Activated naive CD8-positive, alpha-beta T cell treated with anti-CD3 and anti-CD28 coated beads, Interleukin-2, amount 50 U/mL, for 16 hours (primary cell): ENCODE results near the gene GPR137.

Experiments
- DNase-seq: peaks from one replicate; pipeline ENCODE4 v3.0.0-alpha.2; 2020; ENCODE audit warnings: low read depth, low spot score

GPR137 gene

DNA sequence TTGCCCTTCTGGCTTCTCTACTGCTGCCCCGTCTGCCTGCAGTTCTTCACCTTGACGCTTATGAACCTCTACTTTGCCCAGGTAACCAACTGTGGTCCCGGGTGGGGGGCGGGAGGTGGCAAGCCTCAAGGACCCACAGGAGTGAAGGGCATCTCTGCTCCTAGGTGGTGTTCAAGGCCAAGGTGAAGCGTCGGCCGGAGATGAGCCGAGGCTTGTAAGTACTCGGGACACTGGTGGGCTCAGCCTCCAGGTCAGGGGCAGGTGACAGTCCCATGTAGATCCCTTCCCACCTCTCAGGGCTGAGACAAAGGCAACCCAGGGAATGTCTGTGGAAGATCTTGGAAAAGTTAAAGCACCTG is 1.1 kb downstream of the GPR137 start:
- no peak for DNase-seq

DNA sequence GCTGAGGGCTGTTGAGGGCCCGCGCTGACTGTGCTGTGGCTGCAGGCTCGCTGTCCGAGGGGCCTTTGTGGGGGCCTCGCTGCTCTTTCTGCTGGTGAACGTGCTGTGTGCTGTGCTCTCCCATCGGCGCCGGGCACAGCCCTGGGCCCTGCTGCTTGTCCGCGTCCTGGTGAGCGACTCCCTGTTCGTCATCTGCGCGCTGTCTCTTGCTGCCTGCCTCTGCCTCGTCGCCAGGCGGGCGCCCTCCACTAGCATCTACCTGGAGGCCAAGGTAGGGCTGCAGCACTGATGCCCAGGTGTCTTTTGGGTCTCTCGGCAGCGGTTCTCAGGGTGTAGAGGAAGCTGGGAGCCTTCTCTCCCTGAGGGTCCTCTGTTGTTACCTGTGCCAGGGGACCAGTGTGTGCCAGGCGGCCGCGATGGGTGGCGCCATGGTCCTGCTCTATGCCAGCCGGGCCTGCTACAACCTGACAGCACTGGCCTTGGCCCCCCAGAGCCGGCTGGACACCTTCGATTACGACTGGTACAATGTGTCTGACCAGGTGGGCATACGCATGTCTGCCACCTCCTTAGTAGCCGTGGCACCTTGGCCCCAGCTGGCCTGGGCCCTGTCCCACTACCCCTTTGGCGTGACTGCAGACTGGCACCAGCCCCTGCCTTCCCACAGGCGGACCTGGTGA is 2.2 kb downstream of the GPR137 start:
- no peak for DNase-seq

GRCh38 chr11:64288353-64288750 is 2.7 kb downstream of the GPR137 start:
- DNase-seq = no peak

GRCh38 chr11:64289002-64289564 is 3.4 kb downstream of the GPR137 start:
- no peak for DNase-seq

DNA sequence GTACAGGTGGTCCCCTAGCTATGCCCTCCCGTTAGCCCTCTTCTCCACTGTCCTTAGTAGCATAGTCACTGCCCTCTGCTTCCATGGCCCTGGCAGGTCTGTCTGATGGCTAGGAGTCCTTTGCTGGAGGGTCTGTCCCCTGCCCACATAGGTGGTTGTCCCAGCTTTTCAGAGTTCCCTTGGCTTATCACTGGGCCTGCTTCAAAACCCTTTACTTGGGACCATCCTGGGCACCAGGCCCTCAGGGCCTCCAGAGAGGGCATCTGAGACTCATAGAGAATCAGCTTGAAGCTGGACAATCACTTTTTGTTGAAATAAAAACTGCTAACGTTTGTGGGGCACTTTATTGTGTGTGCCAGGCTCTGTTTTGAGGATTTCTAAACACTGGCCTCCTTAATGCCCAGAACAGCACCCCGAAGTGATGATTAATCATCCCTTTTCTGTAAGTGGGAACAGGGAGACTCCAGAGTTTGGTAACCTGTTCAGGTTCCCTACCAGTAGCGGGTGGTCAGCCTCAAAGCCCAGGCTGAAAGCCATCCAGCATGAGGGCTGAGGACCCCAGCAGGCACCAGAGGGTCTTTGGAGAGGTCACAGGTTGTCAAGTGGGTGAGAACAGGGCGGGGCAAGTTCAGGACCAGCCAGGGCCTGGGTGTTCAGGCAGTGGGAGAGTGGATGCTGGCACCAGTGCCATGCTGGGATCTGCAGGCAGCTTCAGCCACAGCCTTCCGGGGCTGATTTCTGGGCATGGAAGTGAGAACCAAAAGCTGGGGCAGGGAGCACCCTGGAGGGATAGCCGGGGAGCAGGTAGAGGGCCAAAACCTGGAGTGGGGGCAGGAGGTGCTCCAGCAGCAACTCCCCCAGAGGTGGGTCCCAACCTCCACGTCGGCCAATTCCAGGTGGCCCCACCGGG is 5.0 kb downstream of the GPR137 start:
- DNase-seq = no peak

DNA sequence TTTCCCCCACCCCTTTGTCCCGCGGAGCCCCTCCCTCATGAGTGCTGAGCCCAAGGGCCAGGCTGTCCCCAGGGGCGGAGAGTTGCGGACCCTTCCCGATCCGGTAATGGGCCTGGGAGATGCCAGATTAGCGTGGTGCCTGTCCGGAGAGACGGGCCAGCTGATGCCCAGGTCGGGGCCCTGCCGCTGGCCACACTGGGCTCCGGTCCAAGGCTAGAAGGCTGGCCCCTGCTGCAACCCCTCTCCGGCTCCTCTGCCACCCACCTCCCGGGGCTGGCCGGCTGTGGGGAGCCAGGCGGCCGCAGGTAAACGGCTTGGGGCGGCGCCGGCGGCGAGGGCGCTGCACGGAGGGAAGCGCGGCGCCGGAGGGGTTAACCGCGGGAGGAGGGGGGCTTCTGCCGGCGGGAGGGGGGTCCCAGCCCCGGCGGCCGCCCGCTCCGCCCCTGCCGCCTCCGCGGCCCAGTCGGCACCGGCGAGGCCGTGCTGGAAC is 5.7 kb downstream of the GPR137 start, which contains the start of gene KCNK4:
Gene KCNK4, plus strand, starts transcription at position 41 of the 490 bp plus-strand sequence. CDS start 1,717 bp downstream, outside the sequence.
- no peak for DNase-seq

GRCh38 chr11:64291752-64292459 is 6.3 kb downstream of the GPR137 start:
- no peak for DNase-seq

- no peak for DNase-seq
These were observed 7.0 kb downstream of the GPR137 start for GRCh38 chr11:64292460-64293254.

DNA sequence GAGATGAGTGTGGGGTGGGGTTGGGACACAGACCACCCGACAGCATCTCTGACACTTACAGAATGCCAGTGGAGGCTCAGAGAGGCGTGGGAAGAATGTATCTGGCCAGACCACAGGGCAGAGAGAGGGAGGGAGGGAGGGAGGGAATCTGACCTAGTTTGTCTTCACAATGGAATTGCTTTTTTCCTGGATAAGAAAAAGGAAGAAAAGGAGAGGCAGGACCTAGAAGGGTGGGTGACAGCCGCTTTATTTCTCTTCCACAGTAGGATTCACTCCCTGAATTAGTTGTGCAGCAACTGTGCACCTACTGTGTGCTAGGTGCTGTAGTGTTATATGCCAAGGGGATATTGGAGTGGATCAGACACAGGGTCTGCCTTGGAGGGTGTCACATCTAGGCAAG is 9.1 kb downstream of the GPR137 start:
- no peak for DNase-seq

- DNase-seq = no peak
These were observed 10.1 kb downstream of the GPR137 start for GRCh38 chr11:64295760-64296159.

DNA sequence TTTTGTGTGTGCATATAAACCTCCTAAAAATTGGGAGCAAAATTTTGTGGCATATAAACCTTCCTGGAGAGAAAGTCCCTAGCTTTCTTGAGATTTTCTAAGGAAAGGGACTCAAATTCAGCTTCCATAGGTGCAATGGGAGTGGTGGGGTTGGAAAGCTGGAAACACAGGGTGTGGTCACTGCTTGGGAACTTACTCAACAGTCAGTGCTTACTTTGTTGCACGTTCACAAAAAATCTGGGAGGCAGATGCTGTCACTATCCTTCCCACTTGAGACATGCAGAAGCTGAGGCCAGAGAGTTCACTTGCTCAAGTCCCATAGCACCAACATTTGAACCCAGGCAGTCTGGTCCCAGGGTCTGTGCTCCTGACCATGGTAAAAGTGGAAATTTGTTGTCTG is 10.6 kb downstream of the GPR137 start:
- DNase-seq = no peak

GRCh38 chr11:64296830-64297698 is 11.4 kb downstream of the GPR137 start:
- DNase-seq = no peak

DNA sequence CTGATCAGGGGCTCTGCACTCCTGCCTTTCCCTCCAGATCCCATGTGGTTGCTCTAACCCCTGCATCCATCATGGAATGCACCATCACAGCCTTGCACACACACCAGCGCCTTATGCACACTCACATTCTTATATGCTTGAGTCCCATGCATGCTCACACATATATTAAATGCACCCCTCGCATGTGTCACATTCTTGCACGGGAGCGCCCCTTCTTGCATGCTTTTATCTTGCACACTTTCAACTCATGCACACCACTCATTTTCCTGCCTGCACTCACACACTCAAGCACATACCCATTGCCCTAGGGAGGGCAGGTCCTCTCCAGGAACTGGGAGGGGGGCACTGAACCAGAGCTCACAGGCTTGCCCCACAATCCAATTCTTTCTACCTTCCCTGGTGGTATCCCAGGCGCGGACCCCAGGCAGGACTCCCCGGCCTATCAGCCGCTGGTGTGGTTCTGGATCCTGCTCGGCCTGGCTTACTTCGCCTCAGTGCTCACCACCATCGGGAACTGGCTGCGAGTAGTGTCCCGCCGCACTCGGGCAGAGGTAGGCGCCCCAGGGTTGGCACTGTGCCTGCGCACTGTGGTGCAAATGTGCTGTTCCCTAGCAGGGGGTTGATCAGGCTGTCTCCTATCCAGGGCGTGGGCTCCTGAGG is 12.2 kb downstream of the GPR137 start:
- DNase-seq = no peak

DNA sequence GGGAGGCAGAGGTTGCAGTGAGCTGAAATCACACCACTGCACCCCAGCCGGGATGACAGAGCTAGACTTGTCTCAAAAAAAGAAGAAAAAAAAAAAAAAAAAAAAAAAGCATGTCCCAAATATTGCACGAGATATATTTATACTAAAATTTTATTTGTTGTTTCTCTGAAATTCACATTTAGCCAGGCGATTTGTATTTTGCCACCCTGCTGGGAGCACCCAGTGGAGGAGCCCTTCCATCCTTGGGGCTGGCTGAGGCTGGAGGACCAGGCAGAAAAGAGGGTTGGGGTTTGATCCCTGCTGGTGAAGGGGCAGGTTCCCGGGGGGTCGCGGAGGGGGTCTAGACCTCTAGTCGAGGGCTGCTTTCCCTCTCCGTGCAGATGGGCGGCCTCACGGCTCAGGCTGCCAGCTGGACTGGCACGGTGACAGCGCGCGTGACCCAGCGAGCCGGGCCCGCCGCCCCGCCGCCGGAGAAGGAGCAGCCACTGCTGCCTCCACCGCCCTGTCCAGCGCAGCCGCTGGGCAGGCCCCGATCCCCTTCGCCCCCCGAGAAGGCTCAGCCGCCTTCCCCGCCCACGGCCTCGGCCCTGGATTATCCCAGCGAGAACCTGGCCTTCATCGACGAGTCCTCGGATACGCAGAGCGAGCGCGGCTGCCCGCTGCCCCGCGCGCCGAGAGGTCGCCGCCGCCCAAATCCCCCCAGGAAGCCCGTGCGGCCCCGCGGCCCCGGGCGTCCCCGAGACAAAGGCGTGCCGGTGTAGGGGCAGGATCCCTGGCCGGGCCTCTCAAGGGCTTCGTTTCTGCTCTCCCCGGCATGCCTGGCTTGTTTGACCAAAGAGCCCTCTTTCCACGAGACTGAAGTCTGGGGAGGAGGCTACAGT is 13.6 kb downstream of the GPR137 start:
- no peak for DNase-seq

DNA sequence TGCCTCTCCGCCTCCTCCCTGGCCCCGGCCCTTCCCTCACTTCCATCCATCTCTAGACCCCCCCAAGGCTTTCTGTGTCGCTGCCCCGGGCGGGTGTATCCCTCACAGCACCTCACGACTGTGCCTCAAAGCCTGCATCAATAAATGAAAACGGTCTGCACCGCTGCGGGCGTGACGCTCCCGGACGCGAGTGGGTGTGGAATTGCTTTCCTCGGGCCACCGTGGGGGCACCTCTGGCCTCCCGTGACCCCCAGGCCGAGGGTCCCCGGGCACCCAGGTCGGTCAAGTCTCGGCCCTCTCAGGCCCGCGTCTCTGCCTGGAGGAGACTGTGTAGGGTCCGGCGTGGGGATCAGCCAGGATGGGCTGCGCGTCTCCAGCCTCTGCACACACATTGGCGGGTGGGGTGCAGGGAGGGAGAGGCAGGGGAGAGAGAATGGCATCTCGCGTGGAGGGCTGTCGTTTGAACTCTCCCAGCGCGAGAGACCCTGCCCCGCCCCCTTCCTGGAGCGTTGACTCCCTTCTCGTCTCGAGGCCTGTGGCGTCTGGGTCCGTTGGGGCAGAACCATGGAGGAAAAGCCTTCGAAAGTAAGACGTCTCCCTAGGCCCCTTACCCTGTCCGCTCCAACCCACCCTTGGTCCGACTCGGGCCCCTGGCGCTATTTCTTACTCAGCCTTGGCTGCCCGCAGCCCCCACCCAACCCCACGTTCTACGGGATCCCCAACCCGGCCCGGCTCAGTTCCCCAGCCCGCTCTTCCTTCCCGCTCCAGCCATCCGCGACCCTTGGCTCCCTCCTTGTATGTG is 14.4 kb downstream of the GPR137 start, which contains the start of gene CATSPERZ:
Gene CATSPERZ, plus strand, starts transcription at position 512 of the 802 bp plus-strand sequence. Its CDS starts 53 bp downstream, at position 565.
- DNase-seq = no peak

DNA sequence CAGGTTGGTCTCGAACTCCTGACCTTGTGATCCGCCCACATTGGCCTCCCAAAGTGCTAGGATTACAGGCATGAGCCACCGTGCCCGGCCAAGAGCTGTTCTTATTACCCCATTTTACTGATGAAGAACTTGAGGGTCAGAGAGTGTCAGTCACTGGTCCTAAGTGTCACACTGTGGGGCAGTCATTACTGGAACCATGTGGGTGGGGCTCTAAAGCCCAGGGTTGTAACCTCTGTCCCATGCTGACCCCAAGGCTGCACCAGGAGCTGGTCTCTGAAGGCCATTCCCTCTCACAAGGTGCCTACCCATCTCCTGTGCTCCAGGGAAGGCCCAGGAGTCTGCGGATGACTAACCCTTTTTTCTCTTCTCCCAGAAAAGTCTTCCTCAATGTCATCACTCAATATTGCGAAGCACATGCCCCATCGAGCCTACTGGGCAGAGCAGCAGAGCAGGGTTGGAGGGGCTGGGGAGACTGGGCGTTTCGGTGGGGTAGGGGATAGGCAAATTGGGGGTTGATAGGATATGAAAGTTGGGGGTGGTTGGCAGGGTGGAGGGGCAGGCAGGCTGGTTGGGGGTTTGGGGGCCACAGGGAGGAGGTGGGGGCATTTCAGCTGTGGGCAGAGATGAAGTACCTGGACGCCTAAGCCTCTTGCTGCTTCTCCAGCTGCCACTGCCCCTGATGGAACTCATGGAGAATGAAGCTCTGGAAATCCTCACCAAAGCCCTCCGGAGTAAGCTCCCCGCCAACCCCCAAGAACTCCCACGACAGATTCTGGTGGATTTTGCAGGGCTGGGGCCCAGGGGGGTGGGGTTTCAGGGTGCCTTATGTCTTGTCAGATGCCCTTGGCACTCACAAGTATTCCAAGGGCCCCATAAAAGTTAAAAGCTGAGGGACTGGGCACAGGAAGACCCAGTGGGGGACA is 17.7 kb downstream of the GPR137 start:
- no peak for DNase-seq

DNA sequence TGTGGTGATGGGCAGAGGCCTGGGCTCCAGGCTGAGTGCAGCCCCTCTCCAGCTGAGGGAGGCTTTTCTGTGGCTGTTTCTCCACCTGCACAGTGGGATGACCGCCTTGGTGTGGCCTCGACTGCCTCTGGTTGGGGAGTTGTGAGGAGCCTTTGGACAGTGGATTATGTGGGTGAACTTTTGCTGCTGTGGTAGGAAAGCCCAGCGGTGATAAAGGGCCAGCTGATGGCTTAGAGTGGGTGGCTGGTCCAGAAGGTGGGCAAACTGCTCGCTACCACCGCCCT is 18.3 kb downstream of the GPR137 start:
- DNase-seq = no peak
